Esophagus squamous epithelium (tissue), 5 donors: ENCODE measurements around the gene PLEKHA6. TPM values are rescaled to one million over a fixed set of nuclear protein-coding genes. Genes with fewer than 3 reads are reported as not detected.
A peak's percentile ranks its signal among the peaks of the same experiment; 100 is the strongest.

ENCODE experiments used
- DNase-seq: peaks from one replicate; lab custom pipeline; 2025; lab: John Stamatoyannopoulos, UW
- H3K27ac ChIP-seq, 4 donors: fragments of 200-600 bp; sonication (generic); one replicate each; pipeline ENCODE4 v1.5.1; 2016 to 2019; ENCODE audit warnings: mild to moderate bottlenecking in 1 of 4
- H3K27me3 ChIP-seq, 4 donors: fragments of 200-600 bp; sonication (generic); 1 replicate in 3 of 4; 2 replicates in 1 of 4; pipeline versions ENCODE4 v1.5.1 to v1.6.0; 2017 to 2021; ENCODE audit warnings: antibody characterized with exemption in 1 of 4
- H3K36me3 ChIP-seq, 3 donors: fragments of 200-600 bp; sonication (generic); one replicate each; pipeline ENCODE4 v1.5.1; 2016 to 2019
- H3K4me1 ChIP-seq, 3 donors: fragments of 200-600 bp; sonication (generic); one replicate each; pipeline ENCODE4 v1.5.1; 2017 to 2019
- H3K4me3 ChIP-seq, 4 donors: fragments of 200-600 bp; sonication (generic); 1 replicate in 3 of 4; 2 replicates in 1 of 4; pipeline ENCODE4 v1.5.1; 2016 to 2019; ENCODE audit warnings: mild to moderate bottlenecking in 2 of 4, moderate library complexity in 1 of 4
- H3K9me3 ChIP-seq, 3 donors: fragments of 200-600 bp; sonication (generic); one replicate each; pipeline ENCODE4 v1.5.1; 2016 to 2019
- CTCF ChIP-seq, 6 experiments: fragments of 450-650 bp in 4 of 6; fragments of 200-600 bp in 2 of 6; sonication (generic) in 2 of 6; IDR thresholded peaks; one replicate each; pipeline ENCODE4 v1.5.1; 2016 to 2019; ENCODE audit warnings: antibody characterized with exemption in 6 of 6, mild to moderate bottlenecking in 4 of 6, moderate library complexity in 4 of 6
- POLR2A ChIP-seq, 4 donors: fragments of 450-650 bp; IDR thresholded peaks; one replicate each; pipeline ENCODE4 v1.6.1; 2017; ENCODE audit warnings: antibody characterized with exemption in 4 of 4, mild to moderate bottlenecking in 4 of 4, moderate library complexity in 3 of 4
- WGBS, 2 donors: methylation state at CpG; one replicate each; pipeline ENCODE4 v1.1.5; 2018; 5-methylcytosine and 5-hydroxymethylcytosine counted together
- intact Hi-C: fragments of 100-400 bp; cut with DNase I; formaldehyde crosslinking; loops from one replicate; pipeline ENCODE4 v1.15.0; 2022
- total RNA-seq, 4 donors: library from RNA; depleted of rRNA; stranded (reverse); fragments of >200 nt; gene quantifications; one replicate each; pipeline ENCODE4 v1.1.0, GENCODE V29; 2016
- donor health status: DM: yes; HTN: yes; CAD: no.

The PLEKHA6 gene
- total RNA-seq, 4 donors from 2014 or later, result 7.4 to 40.6 (median 18.3) TPM

GRCh38 chr1:204336421-204337035, 23.2 kb downstream of the PLEKHA6 start:
- no peak overlapping the region for H3K4me3 ChIP-seq
- peaks cover 7 to 23% (median 9%) of the 10 kb centered on the region in 3 donors for H3K4me1 ChIP-seq
- WGBS, 2 donors, result 50 to 94% methylated on average over 2 to 3 of the region's 3 CpGs
- no peaks in the 10 kb centered on the region for H3K27me3 ChIP-seq
- intact Hi-C loops, result no loop called here
- DNase-seq, result no peak
- no peak overlapping the region for H3K27ac ChIP-seq
- H3K9me3 ChIP-seq, result no peaks in the 10 kb centered on the region
- TF ChIP-seq POLR2A (IDR thresholded peaks at IDR 0.05), result no peak
- TF ChIP-seq CTCF (IDR thresholded peaks at IDR 0.05), result no peak
- no peaks in the 10 kb centered on the region for H3K36me3 ChIP-seq

GRCh38 chr1:204335533-204335932, 24.2 kb downstream of the PLEKHA6 start:
- intact Hi-C loops, result no loop called here
- no peak for DNase-seq
- no peaks in the 10 kb centered on the region for H3K36me3 ChIP-seq
- no peak overlapping the region for H3K27ac ChIP-seq
- H3K4me3 ChIP-seq, result no peak overlapping the region
- WGBS, 2 donors, result 43 to 57% methylated on average over 1 of the region's 1 CpG
- TF ChIP-seq CTCF (IDR thresholded peaks at IDR 0.05) (no peak), POLR2A (IDR thresholded peaks at IDR 0.05) (no peak)
- H3K27me3 ChIP-seq, result no peaks in the 10 kb centered on the region
- no peaks in the 10 kb centered on the region for H3K9me3 ChIP-seq
- peaks cover 9 to 33% (median 13%) of the 10 kb centered on the region in 3 donors for H3K4me1 ChIP-seq

- Histone ChIP-seq H3K4me1 (peaks cover 9 to 37% (median 13%) of the 10 kb centered on the region in 3 donors), H3K4me3 (no peak overlapping the region), H3K27ac (no peak overlapping the region), H3K36me3 (no peaks in the 10 kb centered on the region), H3K9me3 (no peaks in the 10 kb centered on the region), H3K27me3 (no peaks in the 10 kb centered on the region)
- no peak for DNase-seq
- 78 to 87% methylated on average over 1 of the region's 1 CpG for WGBS, 2 donors
- intact Hi-C loops, result no loop called here
- no peak for TF ChIP-seq POLR2A (IDR thresholded peaks at IDR 0.05)
- TF ChIP-seq CTCF (IDR thresholded peaks at IDR 0.05), result no peak
Observed at GRCh38 chr1:204335085-204335484, 24.6 kb downstream of the PLEKHA6 start.

- intact Hi-C loops, result no loop called here
- TF ChIP-seq CTCF (IDR thresholded peaks at IDR 0.05), result no peak
- no peak for TF ChIP-seq POLR2A (IDR thresholded peaks at IDR 0.05)
- Histone ChIP-seq H3K4me1 (peaks cover 9 to 43% (median 13%) of the 10 kb centered on the region in 3 donors), H3K9me3 (no peaks in the 10 kb centered on the region), H3K36me3 (no peaks in the 10 kb centered on the region), H3K4me3 (no peak overlapping the region), H3K27ac (no peak overlapping the region), H3K27me3 (no peaks in the 10 kb centered on the region)
- 92 to 93% methylated on average over 7 of the region's 7 CpGs for WGBS, 2 donors
- no peak for DNase-seq
Observed at GRCh38 chr1:204334455-204334854, 25.3 kb downstream of the PLEKHA6 start.

- DNase-seq, result no peak
- no peaks in the 10 kb centered on the region for H3K9me3 ChIP-seq
- TF ChIP-seq CTCF (IDR thresholded peaks at IDR 0.05), result no peak
- TF ChIP-seq POLR2A (IDR thresholded peaks at IDR 0.05), result no peak
- H3K36me3 ChIP-seq, result no peaks in the 10 kb centered on the region
- H3K4me1 ChIP-seq, result peaks cover 9 to 43% (median 13%) of the 10 kb centered on the region in 3 donors
- H3K27ac ChIP-seq, result peak overlapping the region in 1 of 4 donors; percentile 48
- H3K4me3 ChIP-seq, result no peak overlapping the region
- WGBS, 2 donors, result 33 to 52% methylated on average over 2 of the region's 2 CpGs
- no peaks in the 10 kb centered on the region for H3K27me3 ChIP-seq
- intact Hi-C loops, result no loop called here
Observed at GRCh38 chr1:204333427-204333826, 26.3 kb downstream of the PLEKHA6 start.
